Sigmoid colon (tissue), 7 donors: ENCODE data around the gene FGF10. TPM values are rescaled to one million over a fixed set of nuclear protein-coding genes. Genes with fewer than 3 reads are reported as not detected.

ENCODE experiments used
- DNase-seq: peaks from one replicate; pipeline ENCODE4 v3.0.0-alpha.2; 2019
- H3K27ac ChIP-seq, 4 donors: fragments of 200-600 bp; sonication (generic); one replicate each; pipeline ENCODE4 v1.5.1; 2016 to 2019; ENCODE audit warnings: mild to moderate bottlenecking in 1 of 4
- H3K27me3 ChIP-seq, 3 donors: fragments of 200-600 bp; sonication (generic); one replicate each; pipeline ENCODE4 v1.5.1; 2019; ENCODE audit warnings: mild to moderate bottlenecking in 1 of 3
- H3K36me3 ChIP-seq, 4 donors: fragments of 200-600 bp; sonication (generic); one replicate each; pipeline ENCODE4 v1.5.1; 2016 to 2019
- H3K4me1 ChIP-seq, 4 donors: fragments of 200-600 bp; sonication (generic); one replicate each; pipeline ENCODE4 v1.5.1; 2017 to 2019
- H3K4me3 ChIP-seq, 4 donors: fragments of 200-600 bp; sonication (generic); one replicate each; pipeline ENCODE4 v1.5.1; 2017 to 2019; ENCODE audit warnings: mild to moderate bottlenecking in 2 of 4, moderate library complexity in 1 of 4
- H3K9me3 ChIP-seq, 4 donors: fragments of 200-600 bp in 3 of 4; sonication (generic) in 3 of 4; one replicate each; pipeline versions ENCODE4 v1.5.1 to v1.6.1; 2013 to 2019
- CTCF ChIP-seq, 4 experiments: fragments of 450-650 bp in 3 of 4; fragments of 200-600 bp in 1 of 4; IDR thresholded peaks; one replicate each; pipeline ENCODE4 v1.5.1; 2016 to 2019; ENCODE audit warnings: antibody characterized with exemption in 4 of 4, mild to moderate bottlenecking in 3 of 4, moderate library complexity in 2 of 4
- EP300 ChIP-seq, 4 donors: sonication (generic); formaldehyde crosslinking; IDR thresholded peaks; one replicate each; pipeline ENCODE4 v1.6.1; 2017; ENCODE audit warnings: antibody characterized with exemption in 4 of 4
- POLR2A ChIP-seq, 2 donors: fragments of 450-650 bp; IDR thresholded peaks; one replicate each; pipeline ENCODE4 v1.6.1; 2016; ENCODE audit warnings: antibody characterized with exemption in 2 of 2, mild to moderate bottlenecking in 2 of 2, moderate library complexity in 2 of 2
- POLR2AphosphoS5 ChIP-seq, 4 donors: sonication (generic); formaldehyde crosslinking; IDR thresholded peaks; one replicate each; pipeline ENCODE4 v1.6.1; 2017; ENCODE audit warnings: antibody characterized with exemption in 4 of 4
- WGBS, 2 donors: extraction: QIAGEN DNeasy Blood & Tissue Kit; methylation state at CpG; one replicate each; pipeline ENCODE4 v1.1.7; 2013; 5-methylcytosine and 5-hydroxymethylcytosine counted together
- intact Hi-C: fragments of 100-400 bp; cut with DNase I; formaldehyde crosslinking; loops from one replicate; pipeline ENCODE4 v1.15.1; 2023
- polyA plus RNA-seq, 3 donors: library from polyadenylated mRNA; stranded (reverse); fragments of 200-250 nt; gene quantifications; one replicate each; pipeline ENCODE4 v1.2.3, GENCODE V29; 2013
- total RNA-seq, 4 donors: library from RNA; depleted of rRNA; stranded (reverse); fragments of >200 nt; gene quantifications; one replicate each; pipeline ENCODE4 v1.1.0, GENCODE V29; 2016
- donor health status: healthy with polysubstance abuse.
- donor health status: Bipolar disorder and iron deficiency.
- donor health status: healthy.

FGF10 gene
- total and polyA plus RNA-seq, 7 donors: 0.92 to 44.9 (median 25.8) TPM

GRCh38 chr5:44267909-44268308 is 121.3 kb downstream of the FGF10 start:
- intact Hi-C loops: no loop called here
- no peak for TF ChIP-seq EP300 (IDR thresholded peaks at IDR 0.05)
- no peak for TF ChIP-seq CTCF (IDR thresholded peaks at IDR 0.05)
- TF ChIP-seq POLR2A (IDR thresholded peaks at IDR 0.05): no peak
- TF ChIP-seq POLR2AphosphoS5 (IDR thresholded peaks at IDR 0.05): no peak
- no peaks in the 10 kb centered on the region for H3K36me3 ChIP-seq
- H3K4me1 ChIP-seq: no peaks in the 10 kb centered on the region
- peaks cover 0 to 3% (median 0%) of the 10 kb centered on the region in 4 donors for H3K9me3 ChIP-seq
- no peak for DNase-seq
- H3K27ac ChIP-seq: no peak overlapping the region
- no peaks in the 10 kb centered on the region for H3K27me3 ChIP-seq
- H3K4me3 ChIP-seq: no peak overlapping the region

GRCh38 chr5:44266882-44267576 is 122.2 kb downstream of the FGF10 start:
- no peak overlapping the region for H3K27ac ChIP-seq
- H3K9me3 ChIP-seq: peaks cover 0 to 3% (median 0%) of the 10 kb centered on the region in 4 donors
- intact Hi-C loops: no loop called here
- H3K27me3 ChIP-seq: no peaks in the 10 kb centered on the region
- TF ChIP-seq CTCF (IDR thresholded peaks at IDR 0.05) (no peak), POLR2A (IDR thresholded peaks at IDR 0.05) (no peak), EP300 (IDR thresholded peaks at IDR 0.05) (no peak), POLR2AphosphoS5 (IDR thresholded peaks at IDR 0.05) (peak in 2 of 4 donors; percentile 19 to 58)
- no peak overlapping the region for H3K4me3 ChIP-seq
- DNase-seq: peak; percentile 74
- no peaks in the 10 kb centered on the region for H3K36me3 ChIP-seq
- no peaks in the 10 kb centered on the region for H3K4me1 ChIP-seq
- 45 to 65% methylated on average over 2 of the region's 2 CpGs for WGBS, 2 donors

- no peak for DNase-seq
- H3K27me3 ChIP-seq: no peaks in the 10 kb centered on the region
- H3K27ac ChIP-seq: no peak overlapping the region
- H3K9me3 ChIP-seq: peaks cover 0 to 3% (median 0%) of the 10 kb centered on the region in 4 donors
- TF ChIP-seq EP300 (IDR thresholded peaks at IDR 0.05) (no peak), CTCF (IDR thresholded peaks at IDR 0.05) (no peak), POLR2A (IDR thresholded peaks at IDR 0.05) (no peak), POLR2AphosphoS5 (IDR thresholded peaks at IDR 0.05) (no peak)
- no peak overlapping the region for H3K4me3 ChIP-seq
- no peaks in the 10 kb centered on the region for H3K36me3 ChIP-seq
- intact Hi-C loops: no loop called here
- H3K4me1 ChIP-seq: no peaks in the 10 kb centered on the region
Observed at GRCh38 chr5:44265713-44266112, 123.5 kb downstream of the FGF10 start.

- H3K27me3 ChIP-seq: no peaks in the 10 kb centered on the region
- DNase-seq: no peak
- H3K4me3 ChIP-seq: no peak overlapping the region
- TF ChIP-seq CTCF (IDR thresholded peaks at IDR 0.05) (no peak), EP300 (IDR thresholded peaks at IDR 0.05) (no peak), POLR2A (IDR thresholded peaks at IDR 0.05) (no peak), POLR2AphosphoS5 (IDR thresholded peaks at IDR 0.05) (no peak)
- peaks cover 0 to 4% (median 0%) of the 10 kb centered on the region in 4 donors for H3K9me3 ChIP-seq
- intact Hi-C loops: no loop called here
- H3K27ac ChIP-seq: no peak overlapping the region
- no peaks in the 10 kb centered on the region for H3K36me3 ChIP-seq
- no peaks in the 10 kb centered on the region for H3K4me1 ChIP-seq
Observed at GRCh38 chr5:44260793-44261192, 128.4 kb downstream of the FGF10 start.
